DND-41 (cell line): Measurements from ENCODE around the gene MRPL33.

Experiments
- CTCF ChIP-seq: IDR thresholded peaks from 2 replicates; pipeline ENCODE4 v1.5.1; 2012; ENCODE audit warnings: borderline replicate concordance, low read length, moderate library complexity, mild to moderate bottlenecking; ENCODE audit not compliant: poor library complexity, severe bottlenecking; ENCODE audit errors: extremely low read depth
- EZH2 ChIP-seq: IDR thresholded peaks from 3 replicates; pipeline ENCODE4 v1.6.1; 2012; ENCODE audit warnings: borderline replicate concordance, low read depth, mild to moderate bottlenecking, moderate library complexity, low read length, inconsistent platforms; ENCODE audit not compliant: severe bottlenecking

GRCh38 chr2:27738349-27739057 lies 33.0 kb upstream of the MRPL33 start:
- TF ChIP-seq CTCF (no peak), EZH2 (no peak)
